ENCODE results near the gene ANO9. TPM values are rescaled to one million over a fixed set of nuclear protein-coding genes. Genes with fewer than 3 reads are reported as not detected.

The ANO9 gene
- total RNA-seq, 1 donor from 2014 or later, result 1.9 TPM

DNA sequence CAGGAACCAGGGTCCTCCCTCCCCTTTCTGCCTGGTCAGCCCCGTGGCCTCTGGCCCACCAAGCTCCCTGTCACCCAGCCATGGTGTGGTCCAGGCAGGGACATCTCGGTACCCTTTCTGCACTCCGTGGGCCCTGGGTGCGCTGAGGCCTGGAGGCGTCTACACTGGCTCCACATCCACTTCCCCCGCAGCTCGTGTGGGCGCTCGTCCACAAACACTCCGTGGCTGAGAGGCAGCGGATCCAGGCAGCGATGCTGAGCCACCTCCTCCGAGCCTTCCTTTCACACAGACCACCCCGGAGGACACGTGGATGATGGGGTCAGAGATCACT is 49.1 kb upstream of the ANO9 start:
- DNase-seq (ENCODE audit: low read depth), result no peak
- Histone ChIP-seq H3K4me2 (ENCODE audit: low read length) (no peak overlapping the region), H2AFZ (ENCODE audit: low read depth, low read length) (no peak overlapping the region), H4K20me1 (ENCODE audit: insufficient read depth, low read length) (peaks cover 12% of the 10 kb centered on the region), H3K4me3 (ENCODE audit: insufficient read depth, low read depth, low read length) (no peak overlapping the region), H3K27me3 (ENCODE audit: insufficient read depth, low read length) (no peaks in the 10 kb centered on the region), H3K27ac (ENCODE audit: low read depth, low read length) (no peak overlapping the region), H3K36me3 (ENCODE audit: insufficient read depth, low read length) (no peaks in the 10 kb centered on the region), H3K4me1 (ENCODE audit: insufficient read depth, low read length) (no peaks in the 10 kb centered on the region), H3K9ac (ENCODE audit: low read length) (no peak overlapping the region), H3K79me2 (ENCODE audit: insufficient read depth, low read length) (peaks cover 5% of the 10 kb centered on the region), H3K9me3 (ENCODE audit: insufficient read depth, low read depth, low read length) (no peaks in the 10 kb centered on the region)
- H3K27ac Mint-ChIP-seq (ENCODE audit: unreplicated experiment), result no peak overlapping the region
- no peaks in the 10 kb centered on the region for H3K27me3 Mint-ChIP-seq (ENCODE audit: low read depth, unreplicated experiment)
- no peak for FAIRE-seq
- TF ChIP-seq, protein P1, sequence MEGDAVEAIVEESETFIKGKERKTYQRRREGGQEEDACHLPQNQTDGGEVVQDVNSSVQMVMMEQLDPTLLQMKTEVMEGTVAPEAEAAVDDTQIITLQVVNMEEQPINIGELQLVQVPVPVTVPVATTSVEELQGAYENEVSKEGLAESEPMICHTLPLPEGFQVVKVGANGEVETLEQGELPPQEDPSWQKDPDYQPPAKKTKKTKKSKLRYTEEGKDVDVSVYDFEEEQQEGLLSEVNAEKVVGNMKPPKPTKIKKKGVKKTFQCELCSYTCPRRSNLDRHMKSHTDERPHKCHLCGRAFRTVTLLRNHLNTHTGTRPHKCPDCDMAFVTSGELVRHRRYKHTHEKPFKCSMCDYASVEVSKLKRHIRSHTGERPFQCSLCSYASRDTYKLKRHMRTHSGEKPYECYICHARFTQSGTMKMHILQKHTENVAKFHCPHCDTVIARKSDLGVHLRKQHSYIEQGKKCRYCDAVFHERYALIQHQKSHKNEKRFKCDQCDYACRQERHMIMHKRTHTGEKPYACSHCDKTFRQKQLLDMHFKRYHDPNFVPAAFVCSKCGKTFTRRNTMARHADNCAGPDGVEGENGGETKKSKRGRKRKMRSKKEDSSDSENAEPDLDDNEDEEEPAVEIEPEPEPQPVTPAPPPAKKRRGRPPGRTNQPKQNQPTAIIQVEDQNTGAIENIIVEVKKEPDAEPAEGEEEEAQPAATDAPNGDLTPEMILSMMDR (IDR thresholded peaks at IDR 0.05; ENCODE audit: insufficient read depth, low read depth, low read length), result no peak
- TF ChIP-seq EZH2 (IDR thresholded peaks at IDR 0.05; ENCODE audit: insufficient read depth, low read length), result no peak
- H3K36me3 Mint-ChIP-seq (ENCODE audit: low read depth, unreplicated experiment), result peaks cover 6% of the 10 kb centered on the region
- H3K4me1 Mint-ChIP-seq (ENCODE audit: low read depth, unreplicated experiment), result peaks cover 3% of the 10 kb centered on the region
- H3K4me3 Mint-ChIP-seq (ENCODE audit: unreplicated experiment), result no peak overlapping the region
- no peaks in the 10 kb centered on the region for H3K9me3 Mint-ChIP-seq (ENCODE audit: unreplicated experiment)

DNA sequence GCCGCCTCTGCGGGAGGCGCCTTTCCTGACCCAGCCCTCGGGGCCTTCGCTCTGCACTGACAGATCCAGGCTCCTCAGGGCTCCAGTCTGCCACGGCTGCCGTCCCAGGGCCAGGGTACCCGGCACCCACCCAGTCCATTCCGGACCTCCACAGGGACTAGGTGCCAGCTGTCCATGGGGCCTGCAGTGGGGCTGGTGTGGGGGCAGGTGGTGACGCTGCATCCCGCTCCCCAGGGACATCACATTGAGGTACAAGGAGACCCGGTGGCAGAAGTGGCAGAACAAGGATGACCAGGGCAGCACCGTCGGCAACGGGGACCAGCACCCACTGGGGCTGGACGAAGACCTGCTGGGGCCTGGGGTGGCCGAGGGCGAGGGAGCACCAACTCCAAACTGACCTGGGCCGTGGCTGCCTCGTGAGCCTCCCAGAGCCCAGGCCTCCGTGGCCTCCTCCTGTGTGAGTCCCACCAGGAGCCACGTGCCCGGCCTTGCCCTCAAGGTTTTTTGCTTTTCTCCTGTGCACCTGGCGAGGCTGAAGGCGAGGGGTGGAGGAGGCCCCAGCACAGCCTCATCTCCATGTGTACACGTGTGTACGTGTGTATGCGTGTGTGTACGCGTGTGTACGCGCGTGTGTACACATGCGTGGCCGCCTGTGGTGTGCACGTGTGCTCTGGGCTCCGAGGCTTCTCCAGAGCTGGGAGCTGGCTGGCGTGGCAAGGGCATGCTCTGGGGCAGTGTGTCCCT is 48.5 kb upstream of the ANO9 start:
- Histone ChIP-seq H3K9ac (ENCODE audit: low read length) (no peak overlapping the region), H3K27ac (ENCODE audit: low read depth, low read length) (no peak overlapping the region), H3K79me2 (ENCODE audit: insufficient read depth, low read length) (peaks cover 6% of the 10 kb centered on the region), H4K20me1 (ENCODE audit: insufficient read depth, low read length) (peaks cover 7% of the 10 kb centered on the region), H3K4me1 (ENCODE audit: insufficient read depth, low read length) (no peaks in the 10 kb centered on the region), H3K27me3 (ENCODE audit: insufficient read depth, low read length) (no peaks in the 10 kb centered on the region), H3K9me3 (ENCODE audit: insufficient read depth, low read depth, low read length) (no peaks in the 10 kb centered on the region), H2AFZ (ENCODE audit: low read depth, low read length) (no peak overlapping the region), H3K4me3 (ENCODE audit: insufficient read depth, low read depth, low read length) (no peak overlapping the region), H3K4me2 (ENCODE audit: low read length) (no peak overlapping the region), H3K36me3 (ENCODE audit: insufficient read depth, low read length) (no peaks in the 10 kb centered on the region)
- FAIRE-seq (no peak), DNase-seq (ENCODE audit: low read depth) (no peak)
- Mint-ChIP-seq H3K27ac (ENCODE audit: unreplicated experiment) (no peak overlapping the region), H3K27me3 (ENCODE audit: low read depth, unreplicated experiment) (no peaks in the 10 kb centered on the region), H3K9me3 (ENCODE audit: unreplicated experiment) (no peaks in the 10 kb centered on the region), H3K36me3 (ENCODE audit: low read depth, unreplicated experiment) (peaks cover 2% of the 10 kb centered on the region), H3K4me1 (ENCODE audit: low read depth, unreplicated experiment) (no peaks in the 10 kb centered on the region), H3K4me3 (ENCODE audit: unreplicated experiment) (no peak overlapping the region)
- no peak for TF ChIP-seq EZH2 (IDR thresholded peaks at IDR 0.05; ENCODE audit: insufficient read depth, low read length)

DNA sequence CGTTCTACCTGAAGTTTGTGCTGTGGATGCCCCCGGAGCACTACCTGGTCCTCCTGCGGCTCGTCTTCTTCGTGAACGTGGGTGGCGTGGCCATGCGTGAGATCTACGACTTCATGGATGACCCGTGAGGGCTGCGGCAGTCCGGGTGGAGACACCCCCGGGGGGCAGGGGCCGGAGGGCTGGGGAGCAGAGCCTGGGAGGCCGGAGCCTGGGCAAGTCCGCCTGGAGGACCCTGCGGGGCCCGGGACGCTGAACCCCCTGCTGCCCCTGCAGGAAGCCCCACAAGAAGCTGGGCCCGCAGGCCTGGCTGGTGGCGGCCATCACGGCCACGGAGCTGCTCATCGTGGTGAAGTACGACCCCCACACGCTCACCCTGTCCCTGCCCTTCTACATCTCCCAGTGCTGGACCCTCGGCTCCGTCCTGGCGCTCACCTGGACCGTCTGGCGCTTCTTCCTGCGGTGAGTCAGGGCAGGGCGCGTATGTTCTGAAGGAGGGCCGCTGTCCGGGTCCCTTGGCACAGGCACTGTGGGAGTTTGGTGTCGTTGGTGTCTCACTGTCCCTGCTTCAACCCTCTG is 47.9 kb upstream of the ANO9 start:
- no peak for TF ChIP-seq EZH2 (IDR thresholded peaks at IDR 0.05; ENCODE audit: insufficient read depth, low read length)
- TF ChIP-seq, protein P1 (IDR thresholded peaks at IDR 0.05; ENCODE audit: insufficient read depth, low read depth, low read length), result no peak
- Mint-ChIP-seq H3K27ac (ENCODE audit: unreplicated experiment) (no peak overlapping the region), H3K4me3 (ENCODE audit: unreplicated experiment) (no peak overlapping the region)

More for the DNA sequence above, 47.9 kb upstream of the ANO9 start:
- DNase-seq (ENCODE audit: low read depth) (no peak), FAIRE-seq (no peak)
- Histone ChIP-seq H3K27me3 (ENCODE audit: insufficient read depth, low read length) (no peaks in the 10 kb centered on the region), H3K4me1 (ENCODE audit: insufficient read depth, low read length) (no peaks in the 10 kb centered on the region), H3K4me3 (ENCODE audit: insufficient read depth, low read depth, low read length) (no peak overlapping the region), H3K9me3 (ENCODE audit: insufficient read depth, low read depth, low read length) (no peaks in the 10 kb centered on the region), H3K79me2 (ENCODE audit: insufficient read depth, low read length) (peaks cover 11% of the 10 kb centered on the region), H3K36me3 (ENCODE audit: insufficient read depth, low read length) (no peaks in the 10 kb centered on the region), H4K20me1 (ENCODE audit: insufficient read depth, low read length) (peaks cover 4% of the 10 kb centered on the region), H2AFZ (ENCODE audit: low read depth, low read length) (no peak overlapping the region), H3K4me2 (ENCODE audit: low read length) (no peak overlapping the region), H3K27ac (ENCODE audit: low read depth, low read length) (no peak overlapping the region), H3K9ac (ENCODE audit: low read length) (no peak overlapping the region)
- Mint-ChIP-seq H3K36me3 (ENCODE audit: low read depth, unreplicated experiment) (no peaks in the 10 kb centered on the region), H3K9me3 (ENCODE audit: unreplicated experiment) (no peaks in the 10 kb centered on the region), H3K4me1 (ENCODE audit: low read depth, unreplicated experiment) (no peaks in the 10 kb centered on the region), H3K27me3 (ENCODE audit: low read depth, unreplicated experiment) (no peaks in the 10 kb centered on the region)
